ENCODE data around the gene VAPA.

VAPA gene

GRCh38 chr18:9992973-9993520 lies 79.2 kb downstream of the VAPA start:
- TF ChIP-seq CTCF (IDR thresholded peaks at IDR 0.05; ENCODE audit: low read length) (no peak), EZH2 (IDR thresholded peaks at IDR 0.05; ENCODE audit: borderline replicate concordance, low read length) (no peak)
- Histone ChIP-seq H3K9me2 (ENCODE audit: low read depth, low read length) (no peaks in the 10 kb centered on the region), H4K20me1 (ENCODE audit: insufficient read depth, low read length) (no peaks in the 10 kb centered on the region), H2AFZ (ENCODE audit: low read length) (no peak overlapping the region), H3K4me3 (ENCODE audit: low read depth, low read length, poor library complexity, severe bottlenecking) (no peak overlapping the region), H3K27ac (ENCODE audit: low read depth, low read length, poor library complexity, severe bottlenecking) (no peak overlapping the region), H3K27me3 (ENCODE audit: insufficient read depth, low read length) (peaks cover 6% of the 10 kb centered on the region; the same call in 1 of the 2 replicates), H3K36me3 (ENCODE audit: insufficient read depth, low read length) (no peaks in the 10 kb centered on the region), H3K79me2 (ENCODE audit: insufficient read depth, low read length) (no peaks in the 10 kb centered on the region), H3K4me1 (ENCODE audit: insufficient read depth, low read length, severe bottlenecking) (no peaks in the 10 kb centered on the region), H3K9me3 (ENCODE audit: low read length) (0 out of 2 replicates have a peak, but pooled peaks cover under 1% of the 10 kb centered on the region), H3K4me2 (ENCODE audit: low read length) (no peak overlapping the region), H3K9ac (ENCODE audit: low read length) (no peak overlapping the region), H3F3A (ENCODE audit: insufficient read depth, low read length) (no peaks in the 10 kb centered on the region)

- Histone ChIP-seq H3K9me3 (ENCODE audit: low read length) (peaks cover 3% of the 10 kb centered on the region; the same call in 1 of the 2 replicates), H3K9ac (ENCODE audit: low read length) (no peak overlapping the region), H3K4me3 (ENCODE audit: low read depth, low read length, poor library complexity, severe bottlenecking) (no peak overlapping the region), H3K36me3 (ENCODE audit: insufficient read depth, low read length) (no peaks in the 10 kb centered on the region), H3K4me1 (ENCODE audit: insufficient read depth, low read length, severe bottlenecking) (no peaks in the 10 kb centered on the region), H3K27me3 (ENCODE audit: insufficient read depth, low read length) (peaks cover 6% of the 10 kb centered on the region; the same call in 1 of the 2 replicates), H3K79me2 (ENCODE audit: insufficient read depth, low read length) (no peaks in the 10 kb centered on the region), H2AFZ (ENCODE audit: low read length) (no peak overlapping the region), H3F3A (ENCODE audit: insufficient read depth, low read length) (no peaks in the 10 kb centered on the region), H3K4me2 (ENCODE audit: low read length) (no peak overlapping the region), H4K20me1 (ENCODE audit: insufficient read depth, low read length) (no peaks in the 10 kb centered on the region), H3K27ac (ENCODE audit: low read depth, low read length, poor library complexity, severe bottlenecking) (no peak overlapping the region), H3K9me2 (ENCODE audit: low read depth, low read length) (no peaks in the 10 kb centered on the region)
- no peak for TF ChIP-seq EZH2 (IDR thresholded peaks at IDR 0.05; ENCODE audit: borderline replicate concordance, low read length)
- TF ChIP-seq CTCF (IDR thresholded peaks at IDR 0.05; ENCODE audit: low read length) = no peak
Observed at GRCh38 chr18:9993521-9994025, 79.8 kb downstream of the VAPA start.

- Histone ChIP-seq H3F3A (ENCODE audit: insufficient read depth, low read length) (no peaks in the 10 kb centered on the region), H4K20me1 (ENCODE audit: insufficient read depth, low read length) (no peaks in the 10 kb centered on the region), H3K4me1 (ENCODE audit: insufficient read depth, low read length, severe bottlenecking) (no peaks in the 10 kb centered on the region), H3K36me3 (ENCODE audit: insufficient read depth, low read length) (no peaks in the 10 kb centered on the region), H3K9ac (ENCODE audit: low read length) (no peak overlapping the region), H3K9me2 (ENCODE audit: low read depth, low read length) (no peaks in the 10 kb centered on the region), H3K27me3 (ENCODE audit: insufficient read depth, low read length) (peaks cover 6% of the 10 kb centered on the region; the same call in 1 of the 2 replicates), H3K27ac (ENCODE audit: low read depth, low read length, poor library complexity, severe bottlenecking) (no peak overlapping the region), H3K4me3 (ENCODE audit: low read depth, low read length, poor library complexity, severe bottlenecking) (no peak overlapping the region), H3K79me2 (ENCODE audit: insufficient read depth, low read length) (no peaks in the 10 kb centered on the region), H2AFZ (ENCODE audit: low read length) (no peak overlapping the region), H3K4me2 (ENCODE audit: low read length) (no peak overlapping the region), H3K9me3 (ENCODE audit: low read length) (peaks cover 3% of the 10 kb centered on the region; the same call in 1 of the 2 replicates)
- no peak for TF ChIP-seq CTCF (IDR thresholded peaks at IDR 0.05; ENCODE audit: low read length)
- no peak for TF ChIP-seq EZH2 (IDR thresholded peaks at IDR 0.05; ENCODE audit: borderline replicate concordance, low read length)
Observed at GRCh38 chr18:9994026-9994570, 80.3 kb downstream of the VAPA start.

Data from OCI-LY1 (cell line).